Epidermal melanocyte (primary cell): Measurements from ENCODE around the gene ELP4.

ENCODE experiments used
- DNase-seq: peaks from one replicate; pipeline ENCODE4 v3.0.0; 2011; ENCODE audit warnings: low spot score; ENCODE audit not compliant: insufficient read length

The ELP4 gene

GRCh38 chr11:31798554-31799434 is 289.2 kb downstream of the ELP4 start:
- DNase-seq = no peak

- no peak for DNase-seq
Observed at GRCh38 chr11:31799435-31800397, 290.1 kb downstream of the ELP4 start.

GRCh38 chr11:31800398-31801265 is 291.1 kb downstream of the ELP4 start:
- no peak for DNase-seq

- no peak for DNase-seq
Observed at GRCh38 chr11:31801298-31801702, 291.7 kb downstream of the ELP4 start.

GRCh38 chr11:31802000-31802551 is 292.5 kb downstream of the ELP4 start:
- DNase-seq = no peak

GRCh38 chr11:31802609-31802989 is 293.0 kb downstream of the ELP4 start:
- no peak for DNase-seq

- no peak for DNase-seq
Observed at GRCh38 chr11:31802990-31803812, 293.6 kb downstream of the ELP4 start.

GRCh38 chr11:31803813-31804311 is 294.3 kb downstream of the ELP4 start:
- no peak for DNase-seq

- DNase-seq = no peak
Observed at GRCh38 chr11:31804312-31805036, 294.9 kb downstream of the ELP4 start.

GRCh38 chr11:31805037-31805628 is 295.6 kb downstream of the ELP4 start:
- no peak for DNase-seq

GRCh38 chr11:31805629-31806185 is 296.1 kb downstream of the ELP4 start:
- DNase-seq = no peak

- DNase-seq = no peak
Observed at GRCh38 chr11:31806186-31806927, 296.8 kb downstream of the ELP4 start.

- no peak for DNase-seq
Observed at GRCh38 chr11:31806928-31807798, 297.6 kb downstream of the ELP4 start.

- DNase-seq = no peak
Observed at GRCh38 chr11:31807799-31808667, 298.5 kb downstream of the ELP4 start.

GRCh38 chr11:31808721-31809540 is 299.4 kb downstream of the ELP4 start:
- DNase-seq = no peak
